Measurements from ENCODE around the gene TMEM54.
A peak's percentile ranks its signal among the peaks of the same experiment; 100 is the strongest.

The TMEM54 gene

DNA sequence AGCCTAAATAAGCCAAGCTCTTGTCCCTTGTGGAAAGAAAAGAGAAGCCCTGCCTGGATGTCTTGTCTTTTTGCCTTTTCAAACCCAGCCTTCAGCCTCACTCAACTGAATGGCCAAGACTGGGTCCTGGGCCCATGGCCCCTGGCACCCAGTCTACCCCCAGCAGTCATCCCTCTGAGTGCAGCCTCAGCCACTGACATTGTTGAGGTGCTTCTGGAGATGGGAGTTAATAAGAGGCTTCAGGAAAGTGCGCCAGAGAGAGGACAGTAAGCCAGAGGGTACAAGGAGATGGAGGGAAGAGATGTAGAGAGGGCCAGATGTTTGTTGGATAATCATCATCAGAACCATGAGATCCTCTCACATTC is 37.3 kb downstream of the TMEM54 start:
- Mint-ChIP-seq H3K9me3 (no peaks in the 10 kb centered on the region), H3K27ac (no peak overlapping the region), H3K4me3 (no peak overlapping the region), H3K4me1 (no peaks in the 10 kb centered on the region), H3K36me3 (peaks cover 27 to 47% of the 10 kb centered on the region in 2 donors), H3K27me3 (peaks cover 0 to 1% of the 10 kb centered on the region in 2 donors)
- DNase-seq = no peak
- ATAC-seq (replicated peaks) = no peak

DNA sequence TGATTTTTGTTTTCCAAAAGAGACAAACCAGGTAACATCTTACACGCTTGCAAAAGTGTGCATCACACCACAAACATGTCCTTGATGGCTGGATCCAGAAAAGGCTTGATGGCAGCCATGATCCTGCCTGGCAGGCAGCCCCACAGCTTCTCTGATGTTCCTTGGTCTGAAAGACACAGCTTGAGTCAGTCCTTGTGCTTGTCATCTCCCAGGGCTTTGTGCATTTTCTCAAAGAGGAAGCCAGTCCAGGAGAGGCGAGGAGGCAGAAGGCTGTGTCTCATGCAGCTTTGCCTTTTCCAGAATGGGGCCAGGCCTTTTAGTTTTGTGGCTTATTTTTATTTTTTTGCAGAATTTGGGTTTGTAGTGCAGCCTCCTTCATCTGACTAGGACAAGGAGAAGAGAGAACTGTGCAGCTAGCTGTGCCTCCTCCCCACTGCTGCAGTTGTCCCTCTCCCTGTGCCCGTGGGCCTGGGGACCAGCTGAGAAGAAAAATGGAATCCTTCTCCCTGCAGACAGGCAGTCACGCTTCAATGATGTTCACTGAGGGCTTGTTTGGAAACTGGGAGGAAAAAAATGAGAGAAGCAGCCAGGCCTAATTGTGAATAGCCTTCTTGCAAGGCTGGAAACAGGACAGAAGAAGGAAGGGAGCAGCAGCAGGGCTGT is 37.8 kb downstream of the TMEM54 start:
- H3K27me3 Mint-ChIP-seq = no peaks in the 10 kb centered on the region
- no peaks in the 10 kb centered on the region for H3K4me1 Mint-ChIP-seq
- peaks cover 23 to 45% of the 10 kb centered on the region in 2 donors for H3K36me3 Mint-ChIP-seq
- ATAC-seq (replicated peaks) = no peak
- no peak overlapping the region for H3K27ac Mint-ChIP-seq
- DNase-seq = no peak
- no peaks in the 10 kb centered on the region for H3K9me3 Mint-ChIP-seq
- H3K4me3 Mint-ChIP-seq = no peak overlapping the region

DNA sequence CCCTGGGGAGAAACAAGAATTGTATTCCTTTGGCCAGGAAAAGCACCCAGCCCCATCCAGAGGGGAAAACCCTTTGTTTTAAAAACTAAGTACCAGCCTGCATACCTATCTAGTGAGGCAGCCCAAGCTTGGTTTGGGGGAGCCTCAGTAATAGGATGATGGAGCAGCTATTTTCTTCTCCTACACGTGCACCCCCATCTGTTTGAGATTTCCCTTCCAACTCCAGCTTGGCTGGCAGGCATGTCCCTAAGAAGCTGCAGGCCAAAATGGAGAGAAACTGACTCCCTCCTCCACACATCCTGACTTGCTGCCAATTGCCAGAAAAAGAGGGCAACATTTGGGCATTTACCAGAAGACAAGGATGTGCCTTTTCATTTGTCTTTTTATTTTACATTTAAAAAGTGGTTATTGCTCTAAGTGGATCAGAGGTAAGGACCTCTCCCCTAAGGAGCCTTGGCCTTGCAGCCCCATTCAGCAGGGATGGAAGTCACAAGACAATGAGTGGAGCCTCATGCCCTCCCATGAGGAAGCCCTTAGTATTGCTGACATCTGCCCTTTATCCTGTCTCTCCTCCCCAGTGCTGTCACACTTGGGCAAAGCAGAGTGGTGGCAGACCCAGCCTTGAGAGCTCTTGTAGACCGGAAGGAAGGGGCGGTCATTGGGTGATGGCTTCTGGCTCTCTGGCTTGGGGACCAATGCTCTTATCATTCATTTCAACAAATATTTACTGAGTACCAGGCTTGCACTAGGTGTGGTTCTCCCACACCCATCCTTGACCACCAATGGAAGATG is 39.1 kb downstream of the TMEM54 start:
- Mint-ChIP-seq H3K4me1 (no peaks in the 10 kb centered on the region), H3K4me3 (no peak overlapping the region), H3K36me3 (peaks cover 22 to 50% of the 10 kb centered on the region in 2 donors), H3K27ac (peak overlapping the region; percentile 37), H3K9me3 (no peaks in the 10 kb centered on the region), H3K27me3 (no peaks in the 10 kb centered on the region)
- ATAC-seq (replicated peaks) (no peak), DNase-seq (no peak)

DNA sequence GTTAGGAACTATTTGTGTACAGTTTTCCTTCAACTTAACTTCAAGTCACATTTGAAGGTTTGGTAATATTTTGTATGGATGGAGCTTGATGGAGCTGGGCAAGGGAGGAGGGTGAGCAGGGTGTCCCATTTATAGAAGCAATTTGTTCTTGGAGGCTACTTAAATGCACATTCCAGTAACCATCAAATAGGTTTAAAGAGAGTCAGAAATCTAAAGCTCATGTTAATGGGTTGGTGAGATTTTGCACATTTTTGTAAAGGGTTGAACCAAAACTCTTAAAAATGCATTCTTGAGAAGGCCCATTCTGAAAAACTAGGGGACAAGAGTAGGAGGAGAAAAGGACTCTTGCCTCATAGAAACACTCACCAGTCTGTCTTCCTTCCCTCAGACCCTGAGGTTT is 40.6 kb downstream of the TMEM54 start:
- Mint-ChIP-seq H3K27ac (no peak overlapping the region), H3K4me3 (no peak overlapping the region), H3K9me3 (no peaks in the 10 kb centered on the region), H3K36me3 (peaks cover 24 to 48% of the 10 kb centered on the region in 2 donors), H3K27me3 (no peaks in the 10 kb centered on the region), H3K4me1 (no peaks in the 10 kb centered on the region)
- no peak for ATAC-seq (replicated peaks)
- no peak for DNase-seq

DNA sequence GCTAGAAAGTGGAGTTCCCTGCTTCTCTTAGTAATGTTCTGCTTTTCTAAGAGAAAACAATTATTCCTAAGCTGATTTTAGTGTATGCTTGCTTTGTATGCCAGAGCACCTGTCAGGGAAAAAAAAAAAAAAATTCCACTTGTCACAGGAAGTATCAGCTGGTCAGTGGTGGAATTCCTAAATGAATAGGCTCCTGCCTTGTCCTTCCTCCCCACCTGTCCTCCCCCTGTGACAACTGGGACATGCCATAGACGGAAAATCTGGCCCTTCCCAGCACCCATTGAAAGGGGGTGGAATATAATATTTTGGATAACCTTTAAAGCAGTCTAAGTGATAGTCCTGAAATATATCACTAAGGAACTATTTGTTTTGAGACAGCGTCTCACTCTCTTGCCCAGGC is 41.3 kb downstream of the TMEM54 start:
- Mint-ChIP-seq H3K27me3 (no peaks in the 10 kb centered on the region), H3K4me1 (no peaks in the 10 kb centered on the region), H3K4me3 (no peak overlapping the region), H3K36me3 (peaks cover 28 to 51% of the 10 kb centered on the region in 2 donors), H3K27ac (no peak overlapping the region), H3K9me3 (no peaks in the 10 kb centered on the region)
- no peak for DNase-seq
- no peak for ATAC-seq (replicated peaks)

DNA sequence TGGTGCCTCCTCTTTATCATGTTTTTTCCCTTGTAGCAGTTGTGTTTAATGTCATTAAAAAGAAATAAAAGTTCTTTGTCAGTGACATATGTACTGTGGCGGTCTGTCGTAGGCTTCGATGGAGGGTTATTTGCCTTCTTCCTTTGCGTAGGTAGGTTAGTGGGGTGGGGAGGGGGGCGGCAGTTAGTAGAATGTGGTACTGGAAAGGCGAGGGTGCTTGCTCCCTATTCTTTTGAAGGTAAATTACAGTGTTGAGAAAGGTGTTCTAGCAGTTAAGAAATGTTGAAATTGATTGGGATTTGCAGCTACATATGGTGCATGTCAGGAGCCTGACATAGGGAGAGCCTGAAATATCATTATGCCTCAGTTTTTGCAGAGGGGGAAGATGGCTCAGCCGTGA is 42.4 kb downstream of the TMEM54 start:
- ATAC-seq (replicated peaks) (no peak), DNase-seq (no peak)
- no peak overlapping the region for H3K4me3 Mint-ChIP-seq
- H3K4me1 Mint-ChIP-seq = no peaks in the 10 kb centered on the region
- H3K27ac Mint-ChIP-seq = no peak overlapping the region
- H3K27me3 Mint-ChIP-seq = no peaks in the 10 kb centered on the region
- H3K36me3 Mint-ChIP-seq = peaks cover 33 to 52% of the 10 kb centered on the region in 2 donors
- no peaks in the 10 kb centered on the region for H3K9me3 Mint-ChIP-seq

DNA sequence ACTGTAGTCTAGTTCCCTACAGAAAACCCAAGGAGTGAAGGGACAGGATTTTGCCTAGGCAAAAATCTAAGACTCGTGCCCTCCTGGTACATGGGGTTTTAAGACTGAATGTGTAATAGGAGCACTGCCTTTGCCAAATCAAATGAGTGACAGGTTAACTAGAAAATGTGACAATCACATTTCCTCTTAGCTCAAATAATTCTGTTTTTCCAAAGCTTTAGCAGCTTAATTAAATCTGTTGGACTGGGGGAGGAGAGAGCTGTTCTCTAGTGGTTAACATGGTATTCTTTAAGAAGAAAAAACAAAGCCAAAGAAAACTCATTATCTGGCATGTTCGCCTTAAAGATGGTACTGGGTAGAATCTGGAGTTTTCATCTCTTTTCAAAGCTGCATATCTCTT is 43.1 kb downstream of the TMEM54 start:
- DNase-seq (no peak), ATAC-seq (replicated peaks) (no peak)
- Mint-ChIP-seq H3K36me3 (peaks cover 38 to 54% of the 10 kb centered on the region in 2 donors), H3K4me1 (no peaks in the 10 kb centered on the region), H3K27me3 (no peaks in the 10 kb centered on the region), H3K9me3 (no peaks in the 10 kb centered on the region), H3K4me3 (no peak overlapping the region), H3K27ac (no peak overlapping the region)

DNA sequence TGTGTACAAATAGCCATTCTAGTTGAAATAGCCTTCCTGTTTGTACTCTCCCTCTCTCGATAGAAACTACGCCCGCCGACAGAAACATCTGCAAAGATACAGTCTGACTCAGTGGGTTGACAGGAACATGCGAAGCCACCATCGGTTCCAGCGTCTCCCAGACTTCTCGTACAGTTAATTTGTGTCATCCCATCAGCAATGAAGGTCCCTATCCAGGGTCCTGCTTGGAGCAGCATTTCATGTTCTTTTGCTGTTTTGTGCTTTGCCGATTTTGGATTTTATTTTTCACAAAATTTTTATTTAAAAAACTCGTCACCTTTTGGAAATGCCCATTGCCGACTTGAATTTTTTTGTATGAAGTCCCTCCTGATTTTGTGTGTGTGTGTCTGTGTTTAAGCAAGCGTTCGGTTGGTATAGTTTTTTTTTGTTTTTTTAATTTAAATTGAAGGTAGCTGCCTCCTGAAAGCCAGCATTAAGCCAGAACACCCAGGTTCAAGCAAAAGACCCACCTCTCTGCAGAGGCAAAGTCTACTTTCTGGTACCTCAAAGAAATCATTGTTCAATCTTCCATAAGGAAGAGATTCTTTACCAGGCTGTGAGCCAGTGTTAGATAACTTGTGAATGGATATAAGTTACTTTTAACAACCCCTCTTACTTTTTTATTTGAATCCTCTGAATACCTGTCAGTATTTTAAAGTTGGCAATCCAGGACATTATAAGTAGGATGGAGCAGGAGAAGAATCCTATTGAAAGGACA is 45.1 kb downstream of the TMEM54 start:
- H3K4me1 Mint-ChIP-seq = no peaks in the 10 kb centered on the region
- ATAC-seq (replicated peaks) (no peak), DNase-seq (no peak)
- H3K9me3 Mint-ChIP-seq = no peaks in the 10 kb centered on the region
- H3K4me3 Mint-ChIP-seq = no peak overlapping the region
- H3K27ac Mint-ChIP-seq = no peak overlapping the region
- peaks cover 34 to 46% of the 10 kb centered on the region in 2 donors for H3K36me3 Mint-ChIP-seq
- H3K27me3 Mint-ChIP-seq = no peaks in the 10 kb centered on the region

DNA sequence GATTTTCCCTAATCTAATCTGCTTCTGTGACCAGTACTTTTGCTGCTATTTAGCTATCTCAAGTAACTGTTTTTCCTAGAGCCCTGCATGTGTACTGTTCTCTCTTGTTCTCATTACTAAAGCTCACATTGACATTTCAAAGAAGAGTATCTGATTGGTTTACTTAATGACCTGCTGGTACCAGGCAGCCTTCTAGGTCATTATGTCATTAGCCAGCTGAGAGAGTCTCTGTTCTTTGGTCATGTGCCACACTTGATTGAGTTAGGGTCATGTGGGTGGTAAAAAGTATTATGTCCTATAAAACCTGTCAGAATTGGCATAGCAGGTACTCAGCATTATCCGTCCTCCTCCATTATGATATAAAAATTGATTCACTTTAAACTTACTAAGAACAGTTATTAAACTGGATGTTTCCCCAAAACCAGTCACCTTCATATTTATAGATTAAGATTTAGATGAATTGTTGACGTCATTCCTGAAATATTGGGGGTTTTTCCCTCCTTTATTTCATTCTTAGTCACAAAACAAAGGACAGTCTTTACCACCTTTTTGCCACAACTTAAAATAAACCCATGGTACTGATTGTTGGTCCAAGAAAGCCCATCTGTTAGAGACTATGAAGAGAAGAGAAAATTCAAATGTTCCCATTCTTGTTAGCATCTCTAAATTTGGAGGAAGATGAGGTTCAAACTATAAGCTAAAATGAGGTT is 52.7 kb downstream of the TMEM54 start:
- no peak overlapping the region for H3K4me3 Mint-ChIP-seq

More for the DNA sequence above, 52.7 kb downstream of the TMEM54 start:
- no peak overlapping the region for H3K27ac Mint-ChIP-seq
- ATAC-seq (replicated peaks) (peak; percentile 50 to 66), DNase-seq (no peak)
- peaks cover 0 to 3% of the 10 kb centered on the region in 2 donors for H3K4me1 Mint-ChIP-seq
- no peaks in the 10 kb centered on the region for H3K9me3 Mint-ChIP-seq
- no peaks in the 10 kb centered on the region for H3K27me3 Mint-ChIP-seq
- peaks cover 22 to 29% of the 10 kb centered on the region in 2 donors for H3K36me3 Mint-ChIP-seq
